GM19023 (cell line): ENCODE data around the gene CRABP1.

Experiments used
- ATAC-seq: cut with Tn5 transposase; IDR thresholded peaks from one replicate; pipeline ENCODE4 v1.9.1; 2021; ENCODE audit warnings: mild to moderate bottlenecking, moderate library complexity; ENCODE audit not compliant: unreplicated experiment

The CRABP1 gene

DNA sequence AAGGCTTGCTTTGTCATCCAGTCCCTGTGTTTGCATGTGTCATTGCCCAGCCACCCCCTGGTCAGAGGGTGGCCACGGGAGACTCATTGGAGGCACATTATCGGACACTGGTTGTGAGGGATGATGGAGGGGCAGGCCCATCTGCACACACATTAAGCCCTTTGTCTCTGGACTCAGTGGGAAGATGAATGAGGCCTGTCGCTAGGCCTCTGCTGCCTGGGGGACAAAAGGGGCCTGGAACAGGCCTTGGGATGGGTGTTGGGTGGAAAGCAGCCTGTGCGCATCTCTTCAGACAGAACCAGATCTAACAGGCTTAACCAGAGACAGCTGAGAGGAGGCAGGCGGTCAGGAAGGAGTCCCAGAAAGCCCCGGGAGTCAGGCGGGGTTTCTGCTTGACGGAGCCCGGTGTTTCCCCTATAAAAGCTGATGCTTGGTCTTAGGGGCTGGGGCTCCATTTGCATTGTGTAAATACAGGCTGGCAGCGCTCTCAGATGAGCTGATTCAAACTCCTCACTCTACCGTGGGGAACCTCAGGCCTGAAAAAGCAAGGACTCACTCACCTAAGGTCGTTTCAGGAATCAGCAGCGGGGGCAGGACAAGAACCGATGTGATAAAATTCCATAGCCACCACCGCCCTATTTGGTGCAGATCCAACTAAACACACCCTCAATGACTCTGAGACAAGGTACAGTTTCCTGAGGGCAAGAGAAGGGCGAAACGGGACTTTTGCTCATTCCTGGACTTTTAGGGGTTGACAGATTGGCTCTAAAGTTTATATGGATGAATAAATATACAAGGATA lies 23.7 kb upstream of the CRABP1 start:
- no peak for ATAC-seq

GRCh38 chr15:78317145-78317836 lies 22.9 kb upstream of the CRABP1 start:
- ATAC-seq, result no peak

- ATAC-seq, result no peak
These were observed 20.6 kb upstream of the CRABP1 start for GRCh38 chr15:78319588-78319987.

- no peak for ATAC-seq
These were observed 20.0 kb upstream of the CRABP1 start for GRCh38 chr15:78320183-78320582.

DNA sequence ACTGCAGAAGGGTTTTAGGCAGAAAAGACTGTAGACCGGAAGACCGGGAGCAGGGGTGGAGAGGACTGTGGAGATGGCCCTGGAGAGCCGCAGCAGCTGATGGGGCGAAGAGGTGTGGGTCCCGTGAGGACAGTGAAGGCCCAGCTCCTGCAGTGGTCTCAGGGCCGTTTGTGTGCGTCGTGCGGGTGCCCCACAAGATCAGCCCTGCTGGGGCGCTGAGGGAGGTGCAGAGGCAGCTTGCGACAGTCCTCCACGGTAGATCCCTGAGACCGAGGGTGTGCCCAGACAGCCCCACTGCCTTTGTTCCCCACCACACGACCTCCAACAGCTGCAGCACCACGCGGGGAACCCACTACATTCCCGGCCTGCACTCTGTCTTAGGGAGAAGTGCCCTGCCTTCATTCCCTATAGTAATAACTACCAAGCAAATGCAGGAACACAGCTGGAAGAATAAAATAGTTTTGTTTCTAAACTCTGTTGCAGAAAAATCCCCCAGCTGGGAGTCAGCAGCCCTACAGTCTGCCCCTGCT lies 19.0 kb upstream of the CRABP1 start:
- no peak for ATAC-seq

- ATAC-seq, result no peak
These were observed 18.4 kb upstream of the CRABP1 start for GRCh38 chr15:78321786-78322185.

GRCh38 chr15:78322243-78322642 lies 17.9 kb upstream of the CRABP1 start:
- no peak for ATAC-seq

GRCh38 chr15:78322724-78323521 lies 17.2 kb upstream of the CRABP1 start:
- ATAC-seq, result no peak

- no peak for ATAC-seq
These were observed 16.5 kb upstream of the CRABP1 start for GRCh38 chr15:78323693-78324092.

- no peak for ATAC-seq
These were observed 16.0 kb upstream of the CRABP1 start for GRCh38 chr15:78324144-78324543.

DNA sequence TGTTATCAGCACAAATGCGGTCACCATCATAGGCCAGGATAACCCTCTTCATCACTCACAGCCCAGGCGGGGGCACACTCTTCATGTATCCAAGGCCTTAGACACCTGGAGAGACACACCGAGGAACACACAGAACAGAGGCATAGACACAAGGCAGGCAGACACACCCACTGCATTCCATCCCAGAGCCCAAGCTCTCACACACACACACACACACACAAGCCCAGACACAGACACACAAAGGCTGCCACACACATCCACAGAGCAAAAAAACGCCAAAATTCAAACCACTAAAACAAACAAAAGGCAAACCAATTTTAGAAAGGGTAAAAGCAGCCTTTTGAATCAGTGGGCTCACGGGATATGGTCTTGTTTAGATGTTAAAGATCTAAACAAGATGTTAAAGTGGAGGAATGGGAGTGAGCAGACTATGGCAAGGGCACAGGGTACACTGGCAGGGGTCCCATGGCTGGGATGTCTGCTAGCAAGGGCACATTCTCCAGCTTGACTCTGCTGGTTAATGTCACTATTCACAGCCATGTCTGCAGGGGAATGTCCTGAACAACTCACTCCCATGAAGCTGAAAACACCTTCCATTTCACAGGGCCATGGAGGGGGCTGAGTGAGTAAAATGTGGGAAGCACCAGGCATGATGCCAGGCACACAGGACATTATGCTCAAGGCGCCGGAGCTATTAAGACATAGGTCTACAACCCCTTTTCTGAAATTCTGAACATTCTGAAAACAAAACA lies 14.9 kb upstream of the CRABP1 start:
- no peak for ATAC-seq

- ATAC-seq, result no peak
These were observed 12.7 kb upstream of the CRABP1 start for GRCh38 chr15:78327466-78327865.

GRCh38 chr15:78329625-78330024 lies 10.5 kb upstream of the CRABP1 start:
- no peak for ATAC-seq

DNA sequence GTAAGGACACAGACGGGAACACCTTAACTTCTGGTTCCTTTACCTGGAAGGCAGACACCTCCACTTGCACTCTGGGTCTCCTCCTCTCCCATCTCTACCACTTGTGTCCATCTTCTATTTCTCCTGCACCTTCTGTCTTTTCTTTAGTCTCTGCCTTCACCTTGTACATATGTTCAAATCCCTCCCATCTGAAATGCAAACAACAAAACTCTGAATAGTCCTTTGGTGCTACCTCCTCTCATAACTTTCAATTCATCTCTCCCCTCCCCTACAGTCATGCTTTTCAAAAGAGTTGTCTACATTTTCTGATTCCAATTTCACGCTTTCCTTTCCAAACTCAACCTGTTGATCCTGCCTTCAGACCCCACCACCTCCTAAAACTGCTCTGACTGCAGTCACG lies 5.3 kb upstream of the CRABP1 start:
- ATAC-seq, result no peak

DNA sequence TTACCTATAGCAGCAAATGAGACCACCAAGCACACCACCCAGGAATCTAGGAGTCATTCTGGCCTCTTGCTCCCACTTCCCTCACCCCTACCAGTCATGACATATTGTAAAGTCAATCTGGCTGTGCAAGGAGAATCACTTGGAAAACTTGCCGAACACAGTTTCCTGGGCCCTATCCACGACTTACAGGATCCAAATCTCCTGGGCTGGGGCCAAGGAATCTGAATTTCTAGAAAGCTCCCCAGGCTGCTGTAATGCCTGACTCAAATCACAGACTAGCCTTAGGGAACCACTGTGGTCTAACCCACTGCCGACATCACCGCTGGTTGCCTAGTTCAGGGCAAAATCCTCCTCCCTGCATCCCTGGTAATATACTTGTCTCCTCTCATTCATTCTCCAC lies 4.2 kb upstream of the CRABP1 start:
- no peak for ATAC-seq

GRCh38 chr15:78338781-78339180 lies 1.4 kb upstream of the CRABP1 start:
- no peak for ATAC-seq

GRCh38 chr15:78339559-78339958 lies 594 bp upstream of the CRABP1 start:
- ATAC-seq, result no peak

DNA sequence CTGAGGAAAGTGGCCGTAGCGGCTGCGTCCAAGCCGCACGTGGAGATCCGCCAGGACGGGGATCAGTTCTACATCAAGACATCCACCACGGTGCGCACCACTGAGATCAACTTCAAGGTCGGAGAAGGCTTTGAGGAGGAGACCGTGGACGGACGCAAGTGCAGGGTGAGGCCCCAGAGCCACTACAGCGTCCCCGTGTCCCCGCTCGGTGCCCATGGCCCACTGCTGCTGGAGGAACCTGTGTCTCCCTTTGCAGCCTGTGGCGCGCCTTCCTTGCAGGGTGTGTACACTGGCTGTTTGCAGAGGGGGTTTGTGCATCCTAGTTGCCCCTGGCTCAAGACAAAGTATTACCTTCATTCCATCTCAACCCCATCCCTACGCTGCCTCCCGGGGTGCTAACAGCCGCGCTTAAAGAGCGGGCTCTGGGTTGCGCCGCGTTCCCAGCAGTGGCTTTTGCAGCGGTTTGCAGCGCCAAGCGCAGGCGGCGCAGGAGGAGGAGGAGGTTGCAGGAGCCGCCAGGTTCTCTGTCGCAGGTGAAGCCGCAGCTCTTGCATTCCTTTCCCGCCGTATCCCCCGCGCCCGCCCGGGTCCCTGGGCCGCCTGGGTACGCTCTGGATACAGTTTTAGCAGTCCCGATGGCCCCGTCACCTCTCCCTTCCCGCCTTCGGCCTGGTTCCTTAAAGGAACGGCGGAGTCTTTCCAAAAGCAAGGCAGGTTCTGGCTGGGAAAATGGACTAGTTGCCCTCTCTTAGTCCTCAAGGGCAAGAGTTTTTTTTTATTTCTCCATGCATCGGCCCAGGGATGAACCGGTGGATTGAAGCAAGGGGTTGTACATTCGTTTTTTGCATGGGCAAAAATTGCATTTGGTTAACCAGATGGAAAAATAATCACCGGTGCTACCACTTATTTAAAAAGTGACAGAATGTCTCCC lies 1.2 kb downstream of the CRABP1 start:
- no peak for ATAC-seq

DNA sequence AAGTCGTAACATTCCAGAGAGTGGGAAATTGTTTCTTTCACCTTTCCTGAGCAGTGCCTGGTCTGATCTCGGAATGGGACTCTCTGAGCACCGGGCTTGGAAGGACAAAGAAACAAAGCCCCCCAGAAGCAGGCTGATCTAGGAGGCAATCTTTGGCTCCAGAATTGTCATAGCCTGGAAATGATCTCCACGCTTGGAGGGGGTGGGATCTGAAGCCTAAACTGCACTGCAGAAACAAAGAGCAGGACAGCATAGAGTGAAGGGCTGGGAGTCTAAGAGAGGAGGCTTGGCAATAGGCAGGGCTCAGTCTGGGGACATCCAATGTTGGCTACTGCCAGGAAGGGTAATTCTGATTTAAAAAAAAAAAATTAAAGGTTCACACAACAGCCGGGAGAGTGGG lies 1.9 kb downstream of the CRABP1 start:
- ATAC-seq, result no peak
